GM13977 (cell line): ENCODE data around the gene FMO4.
"Not testable (repeated sequence)": the region's sequence is repeated elsewhere in the genome, so short reads cannot be mapped to it uniquely, and the experiment has no call there.

ENCODE experiments used
- DNase-seq: peaks from one replicate; pipeline ENCODE4 v3.0.0; 2012; ENCODE audit warnings: low spot score
- in situ Hi-C: fragments of 300-500 bp; cut with MboI; formaldehyde crosslinking; loops from one replicate; pipeline ENCODE4 v1.12.0; 2022; ENCODE audit warnings: low sequenced_read_pairs, low pct_unique_long_range_greater_than_20kb, mixed read lengths, inconsistent platforms; ENCODE audit not compliant: unreplicated experiment
- TF ChIP-seq, protein P1 (sequence below): IDR thresholded peaks from 2 replicates; pipeline ENCODE4 v1.5.1; 2012; ENCODE audit warnings: mild to moderate bottlenecking, control low read depth; ENCODE audit not compliant: insufficient read depth; ENCODE audit errors: extremely low read depth, missing control alignments

The FMO4 gene

GRCh38 chr1:171379846-171380245 is 65.9 kb downstream of the FMO4 start:
- no peak for DNase-seq
- in situ Hi-C loops, result no loop called here
- TF ChIP-seq, protein P1, sequence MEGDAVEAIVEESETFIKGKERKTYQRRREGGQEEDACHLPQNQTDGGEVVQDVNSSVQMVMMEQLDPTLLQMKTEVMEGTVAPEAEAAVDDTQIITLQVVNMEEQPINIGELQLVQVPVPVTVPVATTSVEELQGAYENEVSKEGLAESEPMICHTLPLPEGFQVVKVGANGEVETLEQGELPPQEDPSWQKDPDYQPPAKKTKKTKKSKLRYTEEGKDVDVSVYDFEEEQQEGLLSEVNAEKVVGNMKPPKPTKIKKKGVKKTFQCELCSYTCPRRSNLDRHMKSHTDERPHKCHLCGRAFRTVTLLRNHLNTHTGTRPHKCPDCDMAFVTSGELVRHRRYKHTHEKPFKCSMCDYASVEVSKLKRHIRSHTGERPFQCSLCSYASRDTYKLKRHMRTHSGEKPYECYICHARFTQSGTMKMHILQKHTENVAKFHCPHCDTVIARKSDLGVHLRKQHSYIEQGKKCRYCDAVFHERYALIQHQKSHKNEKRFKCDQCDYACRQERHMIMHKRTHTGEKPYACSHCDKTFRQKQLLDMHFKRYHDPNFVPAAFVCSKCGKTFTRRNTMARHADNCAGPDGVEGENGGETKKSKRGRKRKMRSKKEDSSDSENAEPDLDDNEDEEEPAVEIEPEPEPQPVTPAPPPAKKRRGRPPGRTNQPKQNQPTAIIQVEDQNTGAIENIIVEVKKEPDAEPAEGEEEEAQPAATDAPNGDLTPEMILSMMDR, result no peak

DNA sequence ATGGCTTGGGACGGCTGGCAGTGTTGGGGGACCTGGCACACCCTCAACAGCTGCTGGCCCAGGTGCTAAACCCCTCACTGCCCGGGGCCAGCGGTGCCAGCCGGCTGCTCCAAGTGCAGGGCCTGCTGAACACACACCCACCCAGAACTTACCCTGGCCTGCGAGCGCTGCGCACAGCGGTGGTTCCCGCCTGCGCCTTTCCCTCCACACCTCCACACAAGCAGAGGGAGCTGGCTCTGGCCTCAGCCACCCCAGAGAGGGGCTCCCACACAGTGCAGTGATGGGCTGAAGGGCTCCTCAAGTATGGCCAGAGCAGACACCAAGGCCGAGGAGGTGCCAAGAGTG is 67.9 kb downstream of the FMO4 start:
- DNase-seq, result no peak
- TF ChIP-seq, protein P1, result no peak
- in situ Hi-C loops, result no loop called here

DNA sequence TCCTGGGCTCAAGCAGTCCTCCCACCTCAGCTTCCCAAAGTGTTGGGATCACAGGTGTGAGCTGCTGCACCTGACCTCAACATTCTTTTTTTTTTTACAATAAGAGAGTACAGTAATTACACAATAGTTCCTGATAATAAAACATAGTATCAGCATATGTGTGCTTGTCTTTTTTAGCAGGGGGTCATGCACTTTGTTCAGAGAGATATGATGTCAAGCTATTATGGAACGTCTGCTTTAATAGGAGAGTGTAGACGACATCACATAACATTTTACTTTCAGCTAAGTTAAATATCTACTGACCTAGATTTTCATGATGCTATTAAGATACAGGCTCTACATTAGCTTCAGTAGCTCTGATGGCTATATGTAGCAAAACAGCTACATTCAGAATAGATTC is 70.5 kb downstream of the FMO4 start:
- TF ChIP-seq, protein P1, result no peak
- DNase-seq, result no peak
- in situ Hi-C loops, result no loop called here

GRCh38 chr1:171389171-171389570 is 75.2 kb downstream of the FMO4 start:
- no peak for DNase-seq
- in situ Hi-C loops, result no loop called here
- TF ChIP-seq, protein P1, result no peak

DNA sequence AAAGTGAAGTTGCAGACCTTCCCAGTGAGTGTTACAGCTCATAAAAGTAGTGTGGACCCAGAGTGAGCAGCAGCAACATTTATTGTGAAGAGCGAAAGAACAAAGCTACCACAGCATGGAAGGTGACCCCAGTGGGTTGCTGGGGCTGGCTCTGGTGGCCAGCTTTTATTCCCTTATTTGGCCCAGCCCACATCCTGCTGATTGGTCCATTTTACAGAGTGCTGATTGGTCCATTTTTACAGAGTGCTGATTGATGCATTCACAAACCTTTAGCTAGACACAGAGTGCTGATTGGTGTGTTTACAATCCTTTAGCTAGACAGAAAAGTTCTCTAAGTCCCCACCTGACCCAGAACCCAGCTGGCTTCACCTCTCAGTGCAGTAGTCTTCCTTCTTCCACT is 76.8 kb downstream of the FMO4 start:
- DNase-seq, in situ Hi-C loops: not testable (repeated sequence)
